Measurements from ENCODE around the gene SH3D19.
"Not testable (repeated sequence)": the region's sequence is repeated elsewhere in the genome, so short reads cannot be mapped to it uniquely, and the experiment has no call there.

The SH3D19 gene

DNA sequence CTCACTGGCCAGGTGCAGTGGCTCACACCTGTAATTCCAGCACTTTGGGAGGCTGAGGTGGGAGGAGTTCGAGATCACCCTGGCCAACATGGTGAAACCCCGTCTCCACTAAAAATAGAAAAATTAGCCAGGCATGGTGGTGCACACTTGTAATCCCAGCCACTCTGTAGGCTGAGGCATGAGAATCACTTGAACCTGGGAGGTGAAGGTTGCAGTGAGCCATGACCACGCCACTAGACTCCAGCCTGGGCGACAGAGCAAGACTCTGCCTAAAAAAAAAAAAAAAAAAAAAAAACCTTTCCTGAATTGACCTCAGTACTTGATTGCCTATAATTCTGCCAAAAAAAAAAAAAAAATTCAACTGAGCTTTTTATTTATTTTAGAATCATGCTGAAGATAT lies 3.2 kb downstream of the SH3D19 start:
- DNase-seq, result not testable (repeated sequence)

- DNase-seq, result no peak
Observed at GRCh38 chr4:151321586-151321985, 3.8 kb downstream of the SH3D19 start.

- no peak for DNase-seq
Observed at GRCh38 chr4:151319490-151319889, 5.9 kb downstream of the SH3D19 start.

- DNase-seq, result no peak
Observed at GRCh38 chr4:151318307-151319006, 6.9 kb downstream of the SH3D19 start.

DNA sequence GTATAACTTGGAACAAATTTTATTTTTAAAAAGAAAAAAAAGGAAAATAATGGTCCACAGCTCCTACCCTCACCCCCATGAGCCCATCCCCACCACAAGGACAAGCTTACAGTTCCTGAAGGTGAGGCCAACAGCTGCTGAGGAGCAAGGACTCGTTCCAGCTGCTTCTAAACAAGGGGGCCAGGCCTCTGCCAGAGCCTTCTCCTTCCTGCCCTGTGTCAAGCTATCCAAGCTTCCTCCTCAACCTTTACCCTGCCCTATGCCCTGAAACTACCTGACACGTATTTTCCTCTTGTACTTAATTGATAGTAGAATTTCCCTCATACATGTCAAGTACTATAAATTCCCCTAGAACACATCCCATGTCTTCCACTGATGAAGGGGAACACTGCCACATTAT lies 8.8 kb downstream of the SH3D19 start:
- no peak for DNase-seq

- DNase-seq, result no peak
Observed at GRCh38 chr4:151315212-151315886, 10.1 kb downstream of the SH3D19 start.

DNA sequence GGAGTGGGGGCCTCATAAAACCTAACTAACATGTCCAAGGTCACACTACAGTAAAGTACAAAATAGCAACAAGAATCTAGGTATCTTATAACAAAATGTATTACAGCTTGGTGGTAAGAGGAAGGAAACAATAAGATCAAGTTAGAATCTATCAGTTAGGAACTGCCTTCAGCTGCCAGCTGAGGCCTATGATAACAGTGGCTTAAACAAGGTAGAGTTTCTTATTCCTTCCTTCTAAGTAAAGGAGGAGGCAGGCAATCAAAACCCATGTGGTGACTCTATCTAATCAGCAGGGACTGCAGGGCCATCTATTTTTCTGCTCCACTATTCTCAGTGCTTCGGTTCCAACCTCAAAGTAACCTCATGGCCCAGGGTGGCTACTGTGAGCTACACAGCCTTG lies 10.9 kb downstream of the SH3D19 start:
- no peak for DNase-seq

DNA sequence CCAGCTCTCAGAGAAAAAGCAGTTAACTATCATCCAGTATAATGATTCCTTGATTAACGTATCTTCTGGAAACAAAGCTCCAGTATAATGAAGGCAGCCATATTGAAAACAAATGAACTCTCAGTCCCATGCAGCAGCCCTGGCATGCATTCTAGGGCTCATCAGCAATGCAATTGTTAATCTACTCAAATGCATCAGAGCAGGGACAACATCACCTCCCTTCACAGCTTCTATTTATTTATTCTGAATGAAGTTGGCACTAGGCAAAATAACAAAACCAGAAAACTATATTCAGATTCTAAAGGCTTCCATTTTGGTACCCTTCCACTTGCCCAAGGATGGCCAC lies 11.4 kb downstream of the SH3D19 start:
- DNase-seq, result no peak

- no peak for DNase-seq
Observed at GRCh38 chr4:151313306-151314009, 11.9 kb downstream of the SH3D19 start.

DNA sequence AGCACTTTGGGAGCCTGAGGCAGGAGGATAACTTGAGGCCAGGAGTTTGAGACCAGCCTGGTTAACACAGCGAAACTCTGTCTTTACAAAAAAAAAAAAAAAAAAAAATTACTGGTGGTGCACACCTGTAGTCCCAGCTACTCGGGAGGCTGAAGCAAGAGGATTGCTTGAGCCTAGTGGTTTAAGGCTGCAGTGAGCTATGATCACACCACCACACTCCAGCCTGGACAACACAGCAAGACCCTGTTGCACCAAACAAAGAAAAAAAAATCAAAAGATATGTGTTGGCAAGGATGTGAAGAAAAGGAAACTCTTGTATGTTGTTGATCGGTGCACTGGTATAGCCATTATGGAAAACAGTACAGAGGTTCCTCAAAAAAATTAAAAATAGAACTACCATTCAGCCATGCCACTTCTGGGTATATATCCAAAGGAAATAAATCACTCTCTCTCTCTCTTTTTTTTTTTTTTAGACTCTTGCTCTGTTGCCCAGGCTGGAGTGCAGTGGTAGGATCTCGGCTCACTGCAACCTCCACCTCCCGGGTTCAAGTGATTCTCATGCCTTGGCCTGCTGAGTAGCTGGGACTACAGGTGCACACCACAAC lies 15.2 kb downstream of the SH3D19 start:
- DNase-seq, result no peak

DNA sequence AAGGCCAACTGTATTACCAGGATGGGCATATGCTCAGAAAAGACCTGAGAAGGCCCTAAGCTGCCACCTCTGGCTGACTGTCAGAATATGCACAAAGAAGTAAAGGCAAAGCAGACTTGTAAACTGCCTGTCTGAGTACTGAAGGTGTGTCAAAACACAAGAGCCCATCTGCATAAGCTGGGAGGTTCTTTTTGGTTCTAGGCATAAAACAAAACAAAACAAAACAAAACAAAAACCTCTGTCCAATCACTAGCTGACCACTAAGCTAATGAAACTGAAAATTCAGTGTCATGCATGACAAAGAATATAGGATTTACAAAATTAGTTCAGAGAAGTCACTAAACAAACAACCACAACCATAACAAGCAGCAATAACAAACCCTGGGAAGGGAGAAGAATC lies 20.6 kb downstream of the SH3D19 start:
- no peak for DNase-seq

DNA sequence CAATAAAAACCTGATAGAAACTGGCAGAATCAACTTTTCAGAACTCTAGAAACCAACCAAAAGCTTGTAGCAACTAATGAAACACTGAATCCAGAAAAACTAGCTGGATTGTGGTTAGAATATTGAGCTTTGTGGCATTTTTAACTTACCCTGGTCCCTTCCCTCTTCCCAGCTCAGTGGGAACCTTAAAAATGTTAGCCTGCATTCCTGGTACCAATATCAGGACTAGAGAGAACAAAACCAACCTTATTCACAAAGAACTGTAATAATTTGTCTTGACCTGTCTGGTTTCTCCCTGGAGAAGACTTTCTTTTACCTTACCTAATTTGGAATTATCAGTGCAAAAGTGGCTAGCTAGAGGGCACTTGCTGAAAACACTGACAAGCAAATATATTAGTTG lies 21.2 kb downstream of the SH3D19 start:
- DNase-seq, result no peak

GRCh38 chr4:151302432-151302831 lies 23.0 kb downstream of the SH3D19 start:
- DNase-seq, result no peak

DNA sequence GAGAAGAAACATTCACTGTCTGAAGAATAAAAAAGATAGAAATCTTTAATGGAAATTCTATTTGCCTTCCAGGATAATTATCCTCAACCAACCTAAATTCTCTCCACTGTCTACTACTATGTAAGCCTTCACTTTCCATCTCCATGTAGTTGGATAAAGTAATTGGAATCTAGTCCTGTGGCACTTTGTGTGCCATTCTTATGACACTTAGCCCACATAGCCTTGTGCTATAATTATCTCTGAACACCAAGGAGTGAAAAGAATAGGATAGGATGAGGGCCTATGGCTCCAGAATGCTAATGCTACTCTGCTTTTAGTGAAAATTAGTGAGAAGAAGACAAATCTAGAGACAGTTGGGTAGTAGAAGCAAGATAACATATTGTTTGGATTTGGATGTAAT lies 28.2 kb downstream of the SH3D19 start:
- DNase-seq, result no peak

DNA sequence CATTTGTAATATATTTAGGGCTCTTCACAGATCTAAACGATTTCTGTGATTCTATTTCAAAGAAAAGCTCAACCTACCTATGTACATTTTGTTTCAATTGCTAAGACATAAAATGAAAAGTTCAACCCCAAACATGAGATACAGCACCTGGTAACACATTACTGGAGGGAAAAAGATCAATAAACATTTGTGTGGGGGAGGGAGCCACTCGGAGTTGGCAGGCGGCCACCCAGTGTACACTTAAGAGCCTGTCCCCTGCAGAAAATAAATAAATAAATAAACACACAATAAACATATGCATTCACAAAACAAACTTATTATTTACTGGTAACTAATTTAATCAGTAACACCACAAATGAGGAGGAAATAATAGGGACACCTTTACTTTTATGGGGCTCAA lies 29.2 kb downstream of the SH3D19 start:
- no peak for DNase-seq

DNA sequence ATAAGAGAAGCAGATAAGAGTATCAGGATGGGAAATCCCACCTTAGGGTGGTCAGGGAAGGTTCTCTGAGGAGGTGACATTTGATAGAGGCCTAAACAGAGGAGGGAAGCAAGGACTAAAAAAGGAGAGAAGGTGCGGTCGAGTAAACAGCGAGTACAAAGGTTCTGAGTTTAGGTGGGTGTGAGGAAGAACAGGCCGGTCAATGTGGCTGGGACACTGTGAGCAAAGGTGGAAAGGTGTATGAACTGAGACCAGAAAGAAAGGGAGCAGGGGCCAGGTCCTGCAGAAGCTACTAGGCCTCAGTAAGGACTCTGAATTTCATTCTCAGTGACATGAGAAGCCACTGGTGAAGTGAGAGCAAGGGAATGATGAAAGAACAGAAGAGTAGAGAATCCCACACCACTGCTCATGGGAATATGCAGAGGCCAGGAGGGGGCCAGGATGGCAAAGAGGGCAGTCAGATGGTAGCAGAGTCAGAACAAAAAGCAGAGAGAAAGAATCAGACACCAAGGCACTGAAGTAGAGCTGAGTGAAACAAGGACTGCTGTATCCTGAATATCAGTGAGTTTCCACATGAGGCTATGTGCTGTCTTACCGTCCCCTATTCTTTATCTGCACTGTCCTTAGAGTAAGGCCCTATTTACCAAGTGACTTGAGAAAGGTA lies 30.4 kb downstream of the SH3D19 start:
- no peak for DNase-seq

GRCh38 chr4:151292038-151292437 lies 33.4 kb downstream of the SH3D19 start:
- DNase-seq, result no peak

GRCh38 chr4:151291485-151291884 lies 33.9 kb downstream of the SH3D19 start:
- no peak for DNase-seq

- no peak for DNase-seq
Observed at GRCh38 chr4:151287409-151287808, 38.0 kb downstream of the SH3D19 start.

GRCh38 chr4:151284534-151285245 lies 40.7 kb downstream of the SH3D19 start:
- DNase-seq, result no peak

DNA sequence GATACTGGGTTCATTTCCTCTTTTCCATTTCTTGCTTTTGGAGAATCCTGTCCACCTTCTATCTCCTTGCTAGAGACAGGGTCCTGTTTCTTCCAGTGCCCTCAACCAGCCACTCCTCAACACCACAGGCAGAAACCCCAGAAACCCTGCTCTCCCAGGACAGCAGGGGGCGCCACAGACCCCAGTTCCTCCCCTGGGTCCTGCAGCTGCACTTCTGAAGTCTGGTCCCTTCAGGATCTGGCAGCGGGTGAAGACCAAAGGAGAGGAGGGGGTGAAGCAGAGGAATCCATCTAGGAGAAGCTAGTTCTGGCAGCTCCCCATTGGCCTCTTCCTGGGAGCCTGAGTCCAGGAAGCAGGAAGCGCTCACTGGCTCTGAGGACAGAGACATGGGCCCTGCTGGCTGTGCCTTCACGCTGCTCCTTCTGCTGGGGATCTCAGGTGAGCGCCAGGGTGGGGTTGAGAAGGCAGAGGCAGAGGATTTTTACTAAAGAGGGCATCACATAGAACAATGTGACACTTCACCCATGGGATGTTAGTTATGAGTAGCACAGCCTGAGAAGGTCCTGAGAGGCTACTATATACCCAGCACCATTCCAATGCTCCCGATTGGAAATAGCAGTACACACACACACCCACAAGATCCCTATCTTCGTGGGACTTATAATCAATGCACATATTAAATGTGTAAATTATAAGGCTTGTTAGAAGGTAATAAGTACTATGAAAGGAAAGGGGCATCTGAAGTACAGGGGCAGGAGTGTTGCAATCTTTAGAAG lies 48.4 kb downstream of the SH3D19 start, which contains the start of gene PRSS48:
Gene PRSS48 (plus strand): TSS at position 375 of the 776 bp plus-strand sequence. CDS start 12 bp downstream, at position 387.
- DNase-seq, result peak; percentile 55 to 82

GRCh38 chr4:151268905-151269304 lies 56.5 kb downstream of the SH3D19 start:
- DNase-seq, result not testable (repeated sequence)
